Right ventricle myocardium inferior (tissue), 1 donor: ENCODE results near the gene C16orf54. TPM values are rescaled to one million over a fixed set of nuclear protein-coding genes. Genes with fewer than 3 reads are reported as not detected.
"Not testable (repeated sequence)": the region's sequence is repeated elsewhere in the genome, so short reads cannot be mapped to it uniquely, and the experiment has no call there.

Experiments
- ATAC-seq: fragments of 200-7000 bp; cut with Tn5 transposase; one replicate; pipeline ENCODE4 v1.9.1; 2020; ENCODE audit warnings: mild to moderate bottlenecking, moderate library complexity
- DNase-seq: peaks from one replicate; pipeline ENCODE4 v3.0.0; 2021; ENCODE audit errors: missing footprints
- intact Hi-C: fragments of 100-400 bp; cut with DNase I; formaldehyde crosslinking; loops from one replicate; pipeline ENCODE4 v1.11.0; 2022
- total RNA-seq: library from RNA; stranded (reverse); fragmentation: NEBNext Ultra II Directional; extraction: Animal tissue kit (Norgen Biotek cat#: 25700); gene quantifications from one replicate; pipeline ENCODE4 v1.2.1, GENCODE V29; 2021
- donor health status: DM: no; HTN: yes; CAD: no; lungs with severe emphysema.

The C16orf54 gene
- total RNA-seq, 1 donor from 2014 or later: 0.73 TPM

GRCh38 chr16:29744541-29745101, 1.2 kb downstream of the C16orf54 start:
- ATAC-seq: no peak
- DNase-seq: no peak
- intact Hi-C loops: no loop called here

- ATAC-seq: no peak
- DNase-seq: no peak
- intact Hi-C loops: no loop called here
Observed at GRCh38 chr16:29743827-29744531, 1.8 kb downstream of the C16orf54 start.

GRCh38 chr16:29743475-29743826, 2.3 kb downstream of the C16orf54 start:
- DNase-seq: no peak
- intact Hi-C loops: no loop called here

GRCh38 chr16:29742683-29743275, 3.0 kb downstream of the C16orf54 start:
- ATAC-seq (no peak), DNase-seq (no peak)
- intact Hi-C loops: no loop called here

More at GRCh38 chr16:29743475-29743826, 2.3 kb downstream of the C16orf54 start:
- ATAC-seq: no peak

- intact Hi-C loops, ATAC-seq, DNase-seq: not testable (repeated sequence)
Observed at GRCh38 chr16:29740630-29741015, 5.2 kb downstream of the C16orf54 start.

GRCh38 chr16:29739927-29740629, 5.7 kb downstream of the C16orf54 start:
- DNase-seq, intact Hi-C loops, ATAC-seq: not testable (repeated sequence)

- ATAC-seq: no peak
- intact Hi-C loops: no loop called here
- no peak for DNase-seq
Observed at GRCh38 chr16:29738514-29738913, 7.3 kb downstream of the C16orf54 start.

- intact Hi-C loops: no loop called here
- DNase-seq (no peak), ATAC-seq (no peak)
Observed at GRCh38 chr16:29737713-29738112, 8.1 kb downstream of the C16orf54 start.

GRCh38 chr16:29736764-29737163, 9.0 kb downstream of the C16orf54 start:
- ATAC-seq: no peak
- no peak for DNase-seq
- intact Hi-C loops: no loop called here

- DNase-seq: no peak
- intact Hi-C loops: no loop called here
- ATAC-seq: no peak
Observed at GRCh38 chr16:29736112-29736511, 9.7 kb downstream of the C16orf54 start.

- ATAC-seq (no peak), DNase-seq (no peak)
- intact Hi-C loops: no loop called here
Observed at GRCh38 chr16:29734786-29735185, 11.0 kb downstream of the C16orf54 start.

GRCh38 chr16:29731768-29732601, 13.8 kb downstream of the C16orf54 start:
- ATAC-seq, DNase-seq, intact Hi-C loops: not testable (repeated sequence)

- intact Hi-C loops: no loop called here
- ATAC-seq (no peak), DNase-seq (no peak)
Observed at GRCh38 chr16:29730649-29731048, 15.1 kb downstream of the C16orf54 start.

- no peak for ATAC-seq
- intact Hi-C loops: no loop called here
- no peak for DNase-seq
Observed at GRCh38 chr16:29729116-29729521, 16.7 kb downstream of the C16orf54 start.

GRCh38 chr16:29727452-29727851, 18.3 kb downstream of the C16orf54 start:
- intact Hi-C loops: no loop called here
- ATAC-seq (no peak), DNase-seq (no peak)

- intact Hi-C loops: no loop called here
- DNase-seq: no peak
- ATAC-seq: no peak
Observed at GRCh38 chr16:29726845-29727377, 18.9 kb downstream of the C16orf54 start.

GRCh38 chr16:29721167-29721879, 24.5 kb downstream of the C16orf54 start:
- intact Hi-C loops: not testable (repeated sequence)
- DNase-seq: peak; percentile 82
- ATAC-seq: peak; percentile 77

GRCh38 chr16:29720703-29721102, 25.1 kb downstream of the C16orf54 start:
- ATAC-seq: no peak
- DNase-seq: no peak
- intact Hi-C loops: no loop called here
